Measurements from ENCODE around the gene MYRIP.
A peak's percentile ranks its signal among the peaks of the same experiment; 100 is the strongest.

MYRIP gene

GRCh38 chr3:40309418-40309924 lies 500.1 kb downstream of the MYRIP start, which contains the start of gene EIF1B:
Gene EIF1B, plus strand, starts transcription at chr3:40309707. Its CDS starts 235 bp downstream, at chr3:40309942.
- Mint-ChIP-seq H3K4me1 (peaks cover 26% of the 10 kb centered on the region), H3K27ac (peak within 1 kb of the TSS; percentile 99), H3K27me3 (ENCODE audit: low read depth, poor library complexity) (peaks cover 5% of the 10 kb centered on the region), H3K9me3 (no peaks in the 10 kb centered on the region), H3K4me3 (peak within 1 kb of the TSS; percentile 97), H3K36me3 (ENCODE audit: low read depth) (peaks cover 31% of the 10 kb centered on the region)
- DNase-seq = peak; percentile 99
- TF ChIP-seq, protein P1, sequence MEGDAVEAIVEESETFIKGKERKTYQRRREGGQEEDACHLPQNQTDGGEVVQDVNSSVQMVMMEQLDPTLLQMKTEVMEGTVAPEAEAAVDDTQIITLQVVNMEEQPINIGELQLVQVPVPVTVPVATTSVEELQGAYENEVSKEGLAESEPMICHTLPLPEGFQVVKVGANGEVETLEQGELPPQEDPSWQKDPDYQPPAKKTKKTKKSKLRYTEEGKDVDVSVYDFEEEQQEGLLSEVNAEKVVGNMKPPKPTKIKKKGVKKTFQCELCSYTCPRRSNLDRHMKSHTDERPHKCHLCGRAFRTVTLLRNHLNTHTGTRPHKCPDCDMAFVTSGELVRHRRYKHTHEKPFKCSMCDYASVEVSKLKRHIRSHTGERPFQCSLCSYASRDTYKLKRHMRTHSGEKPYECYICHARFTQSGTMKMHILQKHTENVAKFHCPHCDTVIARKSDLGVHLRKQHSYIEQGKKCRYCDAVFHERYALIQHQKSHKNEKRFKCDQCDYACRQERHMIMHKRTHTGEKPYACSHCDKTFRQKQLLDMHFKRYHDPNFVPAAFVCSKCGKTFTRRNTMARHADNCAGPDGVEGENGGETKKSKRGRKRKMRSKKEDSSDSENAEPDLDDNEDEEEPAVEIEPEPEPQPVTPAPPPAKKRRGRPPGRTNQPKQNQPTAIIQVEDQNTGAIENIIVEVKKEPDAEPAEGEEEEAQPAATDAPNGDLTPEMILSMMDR (IDR thresholded peaks at IDR 0.05) = peak; percentile 81

Measured in nephron progenitor cell (in vitro differentiated cells).